Measurements from ENCODE around the gene SLC38A3.
"Not testable (repeated sequence)": the region's sequence is repeated elsewhere in the genome, so short reads cannot be mapped to it uniquely, and the experiment has no call there.

SLC38A3 gene

GRCh38 chr3:50192689-50193141 is 12.4 kb upstream of the SLC38A3 start:
- DNase-seq = peak; percentile 67 to 83 (median 76)

GRCh38 chr3:50193286-50193685 is 11.8 kb upstream of the SLC38A3 start:
- DNase-seq = no peak

- no peak for DNase-seq
Measured at GRCh38 chr3:50193746-50194127, 11.3 kb upstream of the SLC38A3 start.

- peak; percentile 44 to 77 (median 56) for DNase-seq
Measured at GRCh38 chr3:50194128-50194902, 10.8 kb upstream of the SLC38A3 start.

GRCh38 chr3:50194903-50195500 is 10.1 kb upstream of the SLC38A3 start:
- DNase-seq = peak in 1 of 4 experiments; percentile 15

GRCh38 chr3:50195501-50196252 is 9.4 kb upstream of the SLC38A3 start:
- DNase-seq = no peak

GRCh38 chr3:50196253-50196801 is 8.7 kb upstream of the SLC38A3 start:
- DNase-seq = no peak

- no peak for DNase-seq
Measured at GRCh38 chr3:50201573-50202315, 3.3 kb upstream of the SLC38A3 start.

- DNase-seq = no peak
Measured at GRCh38 chr3:50202353-50203112, 2.5 kb upstream of the SLC38A3 start.

GRCh38 chr3:50203113-50203808 is 1.8 kb upstream of the SLC38A3 start:
- DNase-seq = no peak

- DNase-seq = no peak
Measured at GRCh38 chr3:50203809-50204803, 965 bp upstream of the SLC38A3 start.

GRCh38 chr3:50205413-50206276 is 574 bp downstream of the SLC38A3 start:
- DNase-seq = peak in 2 of 4 experiments; percentile 19 to 45

- no peak for DNase-seq
Measured at GRCh38 chr3:50207359-50208042, 2.4 kb downstream of the SLC38A3 start.

GRCh38 chr3:50208677-50209344 is 3.7 kb downstream of the SLC38A3 start:
- DNase-seq = no peak

- DNase-seq = no peak
Measured at GRCh38 chr3:50210176-50210509, 5.1 kb downstream of the SLC38A3 start.

- DNase-seq = no peak
Measured at GRCh38 chr3:50210510-50211367, 5.7 kb downstream of the SLC38A3 start.

GRCh38 chr3:50211368-50211717 is 6.3 kb downstream of the SLC38A3 start:
- not testable (repeated sequence) for DNase-seq
